ENCODE results near the gene ATG2B. TPM values are rescaled to one million over a fixed set of nuclear protein-coding genes. Genes with fewer than 3 reads are reported as not detected.
"Not testable (repeated sequence)": the region's sequence is repeated elsewhere in the genome, so short reads cannot be mapped to it uniquely, and the experiment has no call there.

ATG2B gene
- total RNA-seq, 5 donors from 2014 or later (not counting 1 experiment from before 2014, with no cell fraction given): 27.7 to 37.3 (median 31.5) TPM

- Mint-ChIP-seq H3K9me3 (peaks cover 0 to 4% (median 0%) of the 10 kb centered on the region in 3 donors), H3K27ac (no peak overlapping the region), H3K4me1 (peaks cover 28 to 35% (median 31%) of the 10 kb centered on the region in 3 donors), H3K4me3 (no peak overlapping the region), H3K36me3 (peaks cover 19% of the 10 kb centered on the region), H3K27me3 (no peaks in the 10 kb centered on the region)
- H3K9me3 ChIP-seq: no peaks in the 10 kb centered on the region
- WGBS (ENCODE audit: insufficient coverage): no CpG with 5 or more reads among the region's 4 CpGs
- H3K27me3 ChIP-seq (replicated peaks in 1 of 2; ENCODE audit: control insufficient read depth in 2 of 2, extremely low read depth in 1 of 2, insufficient read depth in 2 of 2, low read length in 1 of 2): no peaks in the 10 kb centered on the region
- H3K36me3 ChIP-seq (ENCODE audit: control insufficient read depth in 2 of 2, extremely low read depth in 1 of 2, insufficient read depth in 1 of 2, low read length in 1 of 2): no peaks in the 10 kb centered on the region
- POLR2A ChIA-PET: no interaction called here
- H3K27ac ChIP-seq (ENCODE audit: low read length): no peak overlapping the region
- no peak overlapping the region for H3K4me3 ChIP-seq (ENCODE audit: control insufficient read depth in 1 of 2, extremely low read depth in 1 of 2, low read length in 1 of 2)
- ATAC-seq (replicated peaks in 1 of 4): no peak
- CTCF ChIA-PET: interaction anchor here in 1 of 2 donors (0.5 kb wide), 1 partner anchor 24 kb away, joined by 3 read pairs; no protein-coding TSS in a partner anchor
- no peak for DNase-seq
- no peaks in the 10 kb centered on the region for H3K4me1 ChIP-seq (ENCODE audit: control insufficient read depth in 1 of 2, extremely low read depth in 1 of 2, insufficient read depth in 2 of 2, low read length in 2 of 2)
Observed at GRCh38 chr14:96354246-96354645, 8.9 kb downstream of the ATG2B start.

GRCh38 chr14:96352708-96353107 is 10.4 kb downstream of the ATG2B start:
- no peaks in the 10 kb centered on the region for H3K27me3 ChIP-seq (replicated peaks in 1 of 2; ENCODE audit: control insufficient read depth in 2 of 2, extremely low read depth in 1 of 2, insufficient read depth in 2 of 2, low read length in 1 of 2)
- WGBS (ENCODE audit: insufficient coverage): no CpG with 5 or more reads among the region's 2 CpGs
- no peaks in the 10 kb centered on the region for H3K36me3 ChIP-seq (ENCODE audit: control insufficient read depth in 2 of 2, extremely low read depth in 1 of 2, insufficient read depth in 1 of 2, low read length in 1 of 2)
- Mint-ChIP-seq H3K9me3 (peaks cover 0 to 4% (median 0%) of the 10 kb centered on the region in 3 donors), H3K36me3 (peaks cover 23% of the 10 kb centered on the region), H3K4me1 (peaks cover 30 to 38% (median 33%) of the 10 kb centered on the region in 3 donors), H3K27me3 (no peaks in the 10 kb centered on the region), H3K4me3 (no peak overlapping the region), H3K27ac (no peak overlapping the region)
- H3K4me3 ChIP-seq (ENCODE audit: control insufficient read depth in 1 of 2, extremely low read depth in 1 of 2, low read length in 1 of 2): no peak overlapping the region
- no peak for ATAC-seq (replicated peaks in 1 of 4)
- ChIA-PET CTCF (interaction anchor here (0.6 to 0.7 kb wide), 3 partner anchors 31 to 360 kb away, joined by 3 read pairs; no protein-coding TSS in a partner anchor), POLR2A (interaction anchor here in 1 of 2 donors (0.7 kb wide), 1 partner anchor 9 kb away, joined by 3 read pairs; no protein-coding TSS in a partner anchor)
- DNase-seq: no peak
- H3K27ac ChIP-seq (ENCODE audit: low read length): no peak overlapping the region
- H3K9me3 ChIP-seq: no peaks in the 10 kb centered on the region
- no peaks in the 10 kb centered on the region for H3K4me1 ChIP-seq (ENCODE audit: control insufficient read depth in 1 of 2, extremely low read depth in 1 of 2, insufficient read depth in 2 of 2, low read length in 2 of 2)

GRCh38 chr14:96351986-96352385 is 11.2 kb downstream of the ATG2B start:
- WGBS (ENCODE audit: insufficient coverage): no CpG with 5 or more reads among the region's 3 CpGs
- H3K9me3 Mint-ChIP-seq: peaks cover 0 to 4% (median 0%) of the 10 kb centered on the region in 3 donors
- no peak overlapping the region for H3K27ac Mint-ChIP-seq
- peaks cover 0 to under 1% of the 10 kb centered on the region in 2 donors for H3K36me3 ChIP-seq (ENCODE audit: control insufficient read depth in 2 of 2, extremely low read depth in 1 of 2, insufficient read depth in 1 of 2, low read length in 1 of 2)
- peaks cover 31 to 38% (median 33%) of the 10 kb centered on the region in 3 donors for H3K4me1 Mint-ChIP-seq
- H3K36me3 Mint-ChIP-seq: peaks cover 30% of the 10 kb centered on the region
- POLR2A ChIA-PET: interaction anchor here in 1 of 2 donors (0.6 to 0.7 kb wide), 2 partner anchors 8 to 9 kb away, joined by 3 to 7 read pairs; no protein-coding TSS in a partner anchor
- no peak overlapping the region for H3K4me3 ChIP-seq (ENCODE audit: control insufficient read depth in 1 of 2, extremely low read depth in 1 of 2, low read length in 1 of 2)
- no peak for DNase-seq
- no peaks in the 10 kb centered on the region for H3K9me3 ChIP-seq
- no peak overlapping the region for H3K4me3 Mint-ChIP-seq
- H3K27me3 ChIP-seq (replicated peaks in 1 of 2; ENCODE audit: control insufficient read depth in 2 of 2, extremely low read depth in 1 of 2, insufficient read depth in 2 of 2, low read length in 1 of 2): no peaks in the 10 kb centered on the region
- no peaks in the 10 kb centered on the region for H3K27me3 Mint-ChIP-seq
- CTCF ChIA-PET: interaction anchor here (0.6 to 0.7 kb wide), 3 partner anchors 30 to 360 kb away, joined by 3 read pairs; no protein-coding TSS in a partner anchor
- H3K27ac ChIP-seq (ENCODE audit: low read length): no peak overlapping the region
- no peak for ATAC-seq (replicated peaks in 1 of 4)
- no peaks in the 10 kb centered on the region for H3K4me1 ChIP-seq (ENCODE audit: control insufficient read depth in 1 of 2, extremely low read depth in 1 of 2, insufficient read depth in 2 of 2, low read length in 2 of 2)

- 85% methylated on average over 4 of the region's 7 CpGs for WGBS (ENCODE audit: insufficient coverage)
Observed at GRCh38 chr14:96349286-96350075, 13.7 kb downstream of the ATG2B start.

GRCh38 chr14:96347957-96348356 is 15.2 kb downstream of the ATG2B start:
- H3K36me3 ChIP-seq (ENCODE audit: control insufficient read depth in 2 of 2, extremely low read depth in 1 of 2, insufficient read depth in 1 of 2, low read length in 1 of 2); H3K9me3 Mint-ChIP-seq; ATAC-seq (replicated peaks in 1 of 4); CTCF ChIA-PET; H3K4me1 ChIP-seq (ENCODE audit: control insufficient read depth in 1 of 2, extremely low read depth in 1 of 2, insufficient read depth in 2 of 2, low read length in 2 of 2); H3K27me3 Mint-ChIP-seq; H3K4me3 ChIP-seq (ENCODE audit: control insufficient read depth in 1 of 2, extremely low read depth in 1 of 2, low read length in 1 of 2); POLR2A ChIA-PET; H3K27ac ChIP-seq (ENCODE audit: low read length); H3K27me3 ChIP-seq (replicated peaks in 1 of 2; ENCODE audit: control insufficient read depth in 2 of 2, extremely low read depth in 1 of 2, insufficient read depth in 2 of 2, low read length in 1 of 2); H3K27ac Mint-ChIP-seq; DNase-seq; H3K9me3 ChIP-seq; H3K4me3 Mint-ChIP-seq: not testable (repeated sequence)
- WGBS (ENCODE audit: insufficient coverage): no CpG with 5 or more reads among the region's 2 CpGs
- peaks cover 30% of the 10 kb centered on the region for H3K36me3 Mint-ChIP-seq
- H3K4me1 Mint-ChIP-seq: peaks cover 21 to 33% (median 23%) of the 10 kb centered on the region in 3 donors

More at GRCh38 chr14:96349286-96350075, 13.7 kb downstream of the ATG2B start:
- ATAC-seq (replicated peaks in 1 of 4) (no peak), DNase-seq (no peak)
- Histone ChIP-seq H3K27ac (ENCODE audit: low read length) (no peak overlapping the region), H3K4me3 (ENCODE audit: control insufficient read depth in 1 of 2, extremely low read depth in 1 of 2, low read length in 1 of 2) (no peak overlapping the region), H3K9me3 (no peaks in the 10 kb centered on the region), H3K4me1 (ENCODE audit: control insufficient read depth in 1 of 2, extremely low read depth in 1 of 2, insufficient read depth in 2 of 2, low read length in 2 of 2) (no peaks in the 10 kb centered on the region), H3K36me3 (ENCODE audit: control insufficient read depth in 2 of 2, extremely low read depth in 1 of 2, insufficient read depth in 1 of 2, low read length in 1 of 2) (peaks cover 0 to 2% of the 10 kb centered on the region in 2 donors), H3K27me3 (replicated peaks in 1 of 2; ENCODE audit: control insufficient read depth in 2 of 2, extremely low read depth in 1 of 2, insufficient read depth in 2 of 2, low read length in 1 of 2) (no peaks in the 10 kb centered on the region)
- Mint-ChIP-seq H3K9me3 (peaks cover 0 to 1% (median 0%) of the 10 kb centered on the region in 3 donors), H3K4me3 (no peak overlapping the region), H3K27ac (no peak overlapping the region), H3K36me3 (peaks cover 31% of the 10 kb centered on the region), H3K27me3 (no peaks in the 10 kb centered on the region), H3K4me1 (peaks cover 23 to 36% (median 26%) of the 10 kb centered on the region in 3 donors)
- POLR2A ChIA-PET: no interaction called here
- CTCF ChIA-PET: no interaction called here

GRCh38 chr14:96345669-96346068 is 17.5 kb downstream of the ATG2B start:
- no peaks in the 10 kb centered on the region for H3K9me3 Mint-ChIP-seq
- H3K4me3 ChIP-seq (ENCODE audit: control insufficient read depth in 1 of 2, extremely low read depth in 1 of 2, low read length in 1 of 2): no peak overlapping the region
- H3K4me3 Mint-ChIP-seq: no peak overlapping the region
- peaks cover 1 to 8% of the 10 kb centered on the region in 2 donors for H3K36me3 ChIP-seq (ENCODE audit: control insufficient read depth in 2 of 2, extremely low read depth in 1 of 2, insufficient read depth in 1 of 2, low read length in 1 of 2)
- no CpG with 5 or more reads among the region's 2 CpGs for WGBS (ENCODE audit: insufficient coverage)
- no peaks in the 10 kb centered on the region for H3K27me3 Mint-ChIP-seq
- H3K27ac Mint-ChIP-seq: no peak overlapping the region
- H3K27me3 ChIP-seq (replicated peaks in 1 of 2; ENCODE audit: control insufficient read depth in 2 of 2, extremely low read depth in 1 of 2, insufficient read depth in 2 of 2, low read length in 1 of 2): no peaks in the 10 kb centered on the region
- H3K36me3 Mint-ChIP-seq: peaks cover 34% of the 10 kb centered on the region
- DNase-seq (no peak), ATAC-seq (replicated peaks in 1 of 4) (no peak)
- peaks cover 18 to 28% (median 19%) of the 10 kb centered on the region in 3 donors for H3K4me1 Mint-ChIP-seq
- POLR2A ChIA-PET: no interaction called here
- no peaks in the 10 kb centered on the region for H3K4me1 ChIP-seq (ENCODE audit: control insufficient read depth in 1 of 2, extremely low read depth in 1 of 2, insufficient read depth in 2 of 2, low read length in 2 of 2)
- no peak overlapping the region for H3K27ac ChIP-seq (ENCODE audit: low read length)
- no peaks in the 10 kb centered on the region for H3K9me3 ChIP-seq
- CTCF ChIA-PET: no interaction called here

All from T-cell (primary cell).